C4-2B (cell line): ENCODE results near the gene SYS1.

Experiments used
- ZFX ChIP-seq: fragments of 450-650 bp; IDR thresholded peaks from 2 replicates; pipeline ENCODE4 v1.6.1; 2017
- TF ChIP-seq, protein P1 (sequence below): fragments of 450-650 bp; conservative IDR thresholded peaks from 2 replicates; pipeline ENCODE4 v1.5.1; 2017; ENCODE audit warnings: mild to moderate bottlenecking

DNA sequence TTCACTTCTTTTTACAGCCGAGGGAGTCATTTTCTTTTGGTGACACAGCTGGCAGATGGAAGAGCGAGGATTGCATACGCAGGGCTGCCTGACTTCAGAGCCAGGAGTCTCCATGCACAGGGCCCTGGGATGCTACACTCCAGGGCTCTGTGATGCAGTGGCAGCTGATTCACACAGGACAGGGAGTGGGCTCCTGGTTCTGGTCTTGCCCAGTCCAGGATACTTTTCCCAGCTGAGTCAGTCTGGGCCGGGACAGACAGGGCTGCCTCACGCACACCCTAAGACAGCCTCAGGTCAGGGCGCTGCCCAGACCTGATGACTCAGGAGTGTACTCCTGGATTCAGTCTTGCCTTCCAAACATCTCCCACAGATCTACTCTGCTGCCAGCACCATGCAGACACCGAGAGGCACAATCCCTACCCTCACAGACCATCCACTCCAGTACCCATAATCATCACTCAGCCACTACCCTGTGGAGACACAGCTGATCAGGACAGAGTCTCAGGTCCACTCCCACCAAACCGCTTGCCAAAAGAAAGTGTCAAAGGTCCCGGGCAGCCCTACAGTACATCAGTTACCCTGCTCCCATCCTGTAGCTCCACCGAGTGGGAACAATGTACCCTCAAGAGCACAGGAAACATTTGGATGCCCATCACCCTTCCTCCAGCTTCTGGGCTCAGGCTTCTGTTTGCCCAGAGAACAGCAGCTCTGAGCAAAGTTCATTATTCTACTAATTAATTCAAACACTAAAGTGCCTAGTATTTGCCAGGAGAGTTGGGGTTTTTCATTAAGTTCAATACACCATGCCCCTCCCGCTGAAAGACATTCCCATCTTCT lies 26.2 kb upstream of the SYS1 start:
- TF ChIP-seq, protein P1, sequence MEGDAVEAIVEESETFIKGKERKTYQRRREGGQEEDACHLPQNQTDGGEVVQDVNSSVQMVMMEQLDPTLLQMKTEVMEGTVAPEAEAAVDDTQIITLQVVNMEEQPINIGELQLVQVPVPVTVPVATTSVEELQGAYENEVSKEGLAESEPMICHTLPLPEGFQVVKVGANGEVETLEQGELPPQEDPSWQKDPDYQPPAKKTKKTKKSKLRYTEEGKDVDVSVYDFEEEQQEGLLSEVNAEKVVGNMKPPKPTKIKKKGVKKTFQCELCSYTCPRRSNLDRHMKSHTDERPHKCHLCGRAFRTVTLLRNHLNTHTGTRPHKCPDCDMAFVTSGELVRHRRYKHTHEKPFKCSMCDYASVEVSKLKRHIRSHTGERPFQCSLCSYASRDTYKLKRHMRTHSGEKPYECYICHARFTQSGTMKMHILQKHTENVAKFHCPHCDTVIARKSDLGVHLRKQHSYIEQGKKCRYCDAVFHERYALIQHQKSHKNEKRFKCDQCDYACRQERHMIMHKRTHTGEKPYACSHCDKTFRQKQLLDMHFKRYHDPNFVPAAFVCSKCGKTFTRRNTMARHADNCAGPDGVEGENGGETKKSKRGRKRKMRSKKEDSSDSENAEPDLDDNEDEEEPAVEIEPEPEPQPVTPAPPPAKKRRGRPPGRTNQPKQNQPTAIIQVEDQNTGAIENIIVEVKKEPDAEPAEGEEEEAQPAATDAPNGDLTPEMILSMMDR = no peak
- no peak for TF ChIP-seq ZFX
